Fibroblast of villous mesenchyme (primary cell): ENCODE data around the gene ZNF76. TPM values are rescaled to one million over a fixed set of nuclear protein-coding genes. Genes with fewer than 3 reads are reported as not detected.
"Not testable (repeated sequence)": the region's sequence is repeated elsewhere in the genome, so short reads cannot be mapped to it uniquely, and the experiment has no call there.

ENCODE experiments used
- DNase-seq: peaks from one replicate; pipeline ENCODE4 v3.0.0-alpha.2; 2010; ENCODE audit warnings: low read depth
- H3K4me3 ChIP-seq: 2 replicates; pipeline ENCODE4 v1.5.1; 2011; ENCODE audit warnings: low read depth, mild to moderate bottlenecking, low read length
- total RNA-seq: library from RNA; depleted of rRNA; stranded (reverse); fragments of >200 nt; gene quantifications from 2 replicates; pipeline ENCODE4 v1.2.3, GENCODE V29; 2012
- TF ChIP-seq, protein P1 (sequence below): IDR thresholded peaks from 2 replicates; pipeline ENCODE4 v1.5.1; 2012; ENCODE audit warnings: low read depth, mild to moderate bottlenecking, low read length; ENCODE audit not compliant: insufficient read depth

Gene ZNF76
- total RNA-seq, 1 donor, result 14.2 TPM

DNA sequence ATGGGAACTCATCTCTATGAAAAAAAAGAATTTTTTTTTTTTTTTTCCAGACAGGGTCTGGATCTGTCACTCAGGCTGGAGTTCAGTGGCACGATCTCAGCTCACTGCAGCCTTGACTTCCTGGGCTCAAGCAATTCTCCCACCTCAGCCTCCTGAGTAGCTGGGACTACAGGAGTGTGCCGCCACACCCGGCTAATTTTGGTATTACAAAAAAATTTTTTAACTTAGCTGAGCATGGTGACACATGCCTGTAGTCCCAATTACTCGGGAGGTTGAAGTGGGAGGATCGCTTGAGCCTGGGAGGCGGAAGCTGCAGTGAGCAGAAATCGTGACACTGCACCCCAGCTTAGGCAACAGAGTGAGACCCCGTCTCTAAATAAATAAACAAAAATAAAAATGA, 45.6 kb downstream of the ZNF76 start:
- TF ChIP-seq, protein P1, sequence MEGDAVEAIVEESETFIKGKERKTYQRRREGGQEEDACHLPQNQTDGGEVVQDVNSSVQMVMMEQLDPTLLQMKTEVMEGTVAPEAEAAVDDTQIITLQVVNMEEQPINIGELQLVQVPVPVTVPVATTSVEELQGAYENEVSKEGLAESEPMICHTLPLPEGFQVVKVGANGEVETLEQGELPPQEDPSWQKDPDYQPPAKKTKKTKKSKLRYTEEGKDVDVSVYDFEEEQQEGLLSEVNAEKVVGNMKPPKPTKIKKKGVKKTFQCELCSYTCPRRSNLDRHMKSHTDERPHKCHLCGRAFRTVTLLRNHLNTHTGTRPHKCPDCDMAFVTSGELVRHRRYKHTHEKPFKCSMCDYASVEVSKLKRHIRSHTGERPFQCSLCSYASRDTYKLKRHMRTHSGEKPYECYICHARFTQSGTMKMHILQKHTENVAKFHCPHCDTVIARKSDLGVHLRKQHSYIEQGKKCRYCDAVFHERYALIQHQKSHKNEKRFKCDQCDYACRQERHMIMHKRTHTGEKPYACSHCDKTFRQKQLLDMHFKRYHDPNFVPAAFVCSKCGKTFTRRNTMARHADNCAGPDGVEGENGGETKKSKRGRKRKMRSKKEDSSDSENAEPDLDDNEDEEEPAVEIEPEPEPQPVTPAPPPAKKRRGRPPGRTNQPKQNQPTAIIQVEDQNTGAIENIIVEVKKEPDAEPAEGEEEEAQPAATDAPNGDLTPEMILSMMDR, result no peak
- no peak for DNase-seq
- H3K4me3 ChIP-seq, result no peak overlapping the region

- not testable (repeated sequence) for H3K4me3 ChIP-seq, DNase-seq
Measured at GRCh38 chr6:35307138-35307537, 47.6 kb downstream of the ZNF76 start.

- not testable (repeated sequence) for H3K4me3 ChIP-seq, DNase-seq
Measured at GRCh38 chr6:35308543-35308942, 49.0 kb downstream of the ZNF76 start.

- no peak for DNase-seq
- no peak overlapping the region for H3K4me3 ChIP-seq
- TF ChIP-seq, protein P1, result no peak
Measured at GRCh38 chr6:35309611-35310264, 50.2 kb downstream of the ZNF76 start.

GRCh38 chr6:35310265-35310831, 50.8 kb downstream of the ZNF76 start:
- TF ChIP-seq, protein P1, result no peak
- DNase-seq, result no peak
- H3K4me3 ChIP-seq, result no peak overlapping the region

GRCh38 chr6:35311390-35312075, 52.0 kb downstream of the ZNF76 start:
- no peak overlapping the region for H3K4me3 ChIP-seq
- DNase-seq, result no peak
- TF ChIP-seq, protein P1, result no peak

DNA sequence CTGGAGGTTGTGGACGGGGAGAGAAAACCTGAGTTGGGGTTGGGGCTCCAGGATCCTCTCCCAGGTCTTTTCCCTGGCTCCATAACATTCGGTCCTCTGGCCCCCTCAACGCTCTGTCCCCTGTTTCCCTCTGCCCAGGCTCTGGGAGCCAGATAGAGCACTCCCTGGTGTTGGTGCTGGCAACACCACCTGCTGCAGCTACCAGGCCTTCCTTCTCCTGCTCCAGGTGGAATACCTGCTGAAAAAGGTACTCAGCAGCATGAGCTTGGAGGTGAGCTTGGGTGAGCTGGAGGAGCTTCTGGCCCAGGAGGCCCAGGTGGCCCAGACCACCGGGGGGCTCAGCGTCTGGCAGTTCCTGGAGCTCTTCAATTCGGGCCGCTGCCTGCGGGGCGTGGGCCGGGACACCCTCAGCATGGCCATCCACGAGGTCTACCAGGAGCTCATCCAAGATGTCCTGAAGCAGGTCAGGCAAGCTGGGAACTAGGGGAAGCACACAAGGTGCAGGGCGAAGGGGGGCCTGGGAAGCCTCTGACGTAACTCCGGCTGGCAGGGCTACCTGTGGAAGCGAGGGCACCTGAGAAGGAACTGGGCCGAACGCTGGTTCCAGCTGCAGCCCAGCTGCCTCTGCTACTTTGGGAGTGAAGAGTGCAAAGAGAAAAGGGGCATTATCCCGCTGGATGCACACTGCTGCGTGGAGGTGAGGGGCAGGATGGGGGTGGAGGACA, 52.7 kb downstream of the ZNF76 start:
- TF ChIP-seq, protein P1, result no peak
- no peak overlapping the region for H3K4me3 ChIP-seq
- no peak for DNase-seq
